Esophagus squamous epithelium (tissue), 4 donors: ENCODE data around the gene PRMT7.

ENCODE experiments used
- POLR2A ChIP-seq, 4 donors: fragments of 450-650 bp; IDR thresholded peaks; one replicate each; pipeline ENCODE4 v1.6.1; 2017; ENCODE audit warnings: antibody characterized with exemption in 4 of 4, mild to moderate bottlenecking in 4 of 4, moderate library complexity in 3 of 4
- TF ChIP-seq, protein P1 (sequence below), 6 experiments: fragments of 450-650 bp in 4 of 6; fragments of 200-600 bp in 2 of 6; sonication (generic) in 2 of 6; IDR thresholded peaks; one replicate each; pipeline ENCODE4 v1.5.1; 2016 to 2019; ENCODE audit warnings: antibody characterized with exemption in 6 of 6, mild to moderate bottlenecking in 4 of 6, moderate library complexity in 4 of 6

DNA sequence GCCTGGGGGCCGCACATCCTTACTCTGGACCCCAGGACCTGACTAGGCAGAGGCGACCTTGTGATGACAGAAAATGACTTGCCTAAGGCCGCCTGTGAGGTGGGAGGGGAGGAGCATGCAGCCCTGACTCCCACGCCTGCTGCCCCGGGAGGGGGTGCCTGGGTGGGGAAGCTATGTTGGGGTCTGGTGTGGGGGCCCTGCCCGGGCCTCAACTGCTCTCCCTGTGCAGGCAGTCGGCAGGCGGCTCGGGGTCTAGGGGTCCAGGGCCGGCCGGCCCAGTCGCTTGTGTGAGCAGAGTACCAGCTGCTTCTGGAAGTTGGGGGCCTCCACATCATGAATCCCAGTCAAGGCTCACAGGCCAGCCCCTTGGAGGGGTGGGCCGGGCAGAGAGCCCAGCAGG is 48.1 kb downstream of the PRMT7 start:
- TF ChIP-seq, protein P1, sequence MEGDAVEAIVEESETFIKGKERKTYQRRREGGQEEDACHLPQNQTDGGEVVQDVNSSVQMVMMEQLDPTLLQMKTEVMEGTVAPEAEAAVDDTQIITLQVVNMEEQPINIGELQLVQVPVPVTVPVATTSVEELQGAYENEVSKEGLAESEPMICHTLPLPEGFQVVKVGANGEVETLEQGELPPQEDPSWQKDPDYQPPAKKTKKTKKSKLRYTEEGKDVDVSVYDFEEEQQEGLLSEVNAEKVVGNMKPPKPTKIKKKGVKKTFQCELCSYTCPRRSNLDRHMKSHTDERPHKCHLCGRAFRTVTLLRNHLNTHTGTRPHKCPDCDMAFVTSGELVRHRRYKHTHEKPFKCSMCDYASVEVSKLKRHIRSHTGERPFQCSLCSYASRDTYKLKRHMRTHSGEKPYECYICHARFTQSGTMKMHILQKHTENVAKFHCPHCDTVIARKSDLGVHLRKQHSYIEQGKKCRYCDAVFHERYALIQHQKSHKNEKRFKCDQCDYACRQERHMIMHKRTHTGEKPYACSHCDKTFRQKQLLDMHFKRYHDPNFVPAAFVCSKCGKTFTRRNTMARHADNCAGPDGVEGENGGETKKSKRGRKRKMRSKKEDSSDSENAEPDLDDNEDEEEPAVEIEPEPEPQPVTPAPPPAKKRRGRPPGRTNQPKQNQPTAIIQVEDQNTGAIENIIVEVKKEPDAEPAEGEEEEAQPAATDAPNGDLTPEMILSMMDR (IDR thresholded peaks at IDR 0.05), result no peak
- TF ChIP-seq POLR2A (IDR thresholded peaks at IDR 0.05), result no peak
